OCI-LY1 (cell line): Measurements from ENCODE around the gene SYNPO2.

Experiments
- H2AFZ ChIP-seq: fragments of 200-600 bp; sonication (generic), shearing (Covaris generic); 2 replicates; pipeline ENCODE4 v1.6.0; 2014; ENCODE audit warnings: antibody characterized with exemption, mild to moderate bottlenecking, low read length
- H3F3A ChIP-seq: fragments of 200-600 bp; sonication (generic), shearing (Covaris generic); 2 replicates; pipeline ENCODE4 v1.6.0; 2014; ENCODE audit warnings: mild to moderate bottlenecking, antibody characterized with exemption, low read length, moderate library complexity; ENCODE audit not compliant: insufficient read depth
- H3K27ac ChIP-seq: fragments of 200-600 bp; sonication (generic); 2 replicates; pipeline ENCODE4 v1.5.1; 2014; ENCODE audit warnings: low read length, mixed run types, mild to moderate bottlenecking, low read depth; ENCODE audit not compliant: poor library complexity, severe bottlenecking
- H3K27me3 ChIP-seq: fragments of 200-600 bp; sonication (generic); 2 replicates; pipeline ENCODE4 v1.6.0; 2014; ENCODE audit warnings: antibody characterized with exemption, mild to moderate bottlenecking, low read length, moderate library complexity; ENCODE audit not compliant: insufficient read depth
- H3K36me3 ChIP-seq: fragments of 200-600 bp; sonication (generic); 2 replicates; pipeline ENCODE4 v1.6.1; 2014; ENCODE audit warnings: mild to moderate bottlenecking, antibody characterized with exemption, low read length, moderate library complexity, mixed read lengths; ENCODE audit not compliant: insufficient read depth
- H3K4me1 ChIP-seq: fragments of 200-600 bp; sonication (generic); 2 replicates; pipeline ENCODE4 v1.5.1; 2014; ENCODE audit warnings: mild to moderate bottlenecking, low read length, moderate library complexity; ENCODE audit not compliant: insufficient read depth, severe bottlenecking
- H3K4me2 ChIP-seq: fragments of 200-600 bp; sonication (generic), shearing (Covaris generic); 2 replicates; pipeline ENCODE4 v1.6.1; 2014; ENCODE audit warnings: low read length
- H3K4me3 ChIP-seq: fragments of 200-600 bp; sonication (generic); 2 replicates; pipeline ENCODE4 v1.5.1; 2014; ENCODE audit warnings: low read length, low read depth, mild to moderate bottlenecking, mixed read lengths; ENCODE audit not compliant: poor library complexity, severe bottlenecking
- H3K79me2 ChIP-seq: fragments of 200-600 bp; shearing (Covaris generic); 2 replicates; pipeline ENCODE4 v1.6.1; 2016; ENCODE audit warnings: mixed run types, low read length, mixed read lengths; ENCODE audit not compliant: insufficient read depth
- H3K9ac ChIP-seq: fragments of 200-600 bp; sonication (generic), shearing (Covaris generic); 2 replicates; pipeline ENCODE4 v1.6.1; 2014; ENCODE audit warnings: mild to moderate bottlenecking, low read length, mixed read lengths
- H3K9me2 ChIP-seq: fragments of 200-600 bp; sonication (generic), shearing (Covaris generic); 2 replicates; pipeline ENCODE4 v1.6.1; 2014; ENCODE audit warnings: low read depth, mild to moderate bottlenecking, low read length, mixed read lengths
- H3K9me3 ChIP-seq: fragments of 200-600 bp; shearing (Covaris generic); 2 replicates; pipeline ENCODE4 v1.6.1; 2014; ENCODE audit warnings: low read length, mixed read lengths
- H4K20me1 ChIP-seq: fragments of 200-600 bp; sonication (generic), shearing (Covaris generic); 2 replicates; pipeline ENCODE4 v1.6.0; 2016; ENCODE audit warnings: mild to moderate bottlenecking, low read length; ENCODE audit not compliant: insufficient read depth
- CTCF ChIP-seq: fragments of 200-600 bp; sonication (generic), shearing (Covaris generic); IDR thresholded peaks from 2 replicates; pipeline ENCODE4 v1.5.1; 2017; ENCODE audit warnings: mild to moderate bottlenecking, antibody characterized with exemption, low read length, moderate library complexity, mixed read lengths
- EZH2 ChIP-seq: fragments of 200-600 bp; sonication (generic), shearing (Covaris generic); IDR thresholded peaks from 2 replicates; pipeline ENCODE4 v1.8.0; 2017; ENCODE audit warnings: borderline replicate concordance, mixed run types, mild to moderate bottlenecking, antibody characterized with exemption, low read length, moderate library complexity, mixed read lengths

Gene SYNPO2

GRCh38 chr4:119038116-119038841, 149.6 kb downstream of the SYNPO2 start:
- Histone ChIP-seq H2AFZ (no peak overlapping the region), H3K9me3 (no peaks in the 10 kb centered on the region), H3F3A (no peaks in the 10 kb centered on the region), H4K20me1 (no peaks in the 10 kb centered on the region), H3K36me3 (no peaks in the 10 kb centered on the region), H3K27ac (no peak overlapping the region), H3K9me2 (no peaks in the 10 kb centered on the region), H3K4me1 (peaks cover 20% of the 10 kb centered on the region), H3K9ac (no peak overlapping the region), H3K4me3 (no peak overlapping the region), H3K27me3 (no peaks in the 10 kb centered on the region), H3K4me2 (no peak overlapping the region), H3K79me2 (no peaks in the 10 kb centered on the region)
- TF ChIP-seq EZH2 (no peak), CTCF (no peak)

GRCh38 chr4:119039160-119039559, 150.5 kb downstream of the SYNPO2 start:
- Histone ChIP-seq H3K9me2 (no peaks in the 10 kb centered on the region), H3K79me2 (no peaks in the 10 kb centered on the region), H3K4me1 (peaks cover 29% of the 10 kb centered on the region), H3K36me3 (no peaks in the 10 kb centered on the region), H3K27ac (no peak overlapping the region), H3K9me3 (no peaks in the 10 kb centered on the region), H2AFZ (no peak overlapping the region), H3K4me3 (no peak overlapping the region), H3K4me2 (no peak overlapping the region), H3K9ac (no peak overlapping the region), H4K20me1 (no peaks in the 10 kb centered on the region), H3F3A (no peaks in the 10 kb centered on the region), H3K27me3 (no peaks in the 10 kb centered on the region)
- TF ChIP-seq CTCF (no peak), EZH2 (no peak)

GRCh38 chr4:119039779-119040178, 151.1 kb downstream of the SYNPO2 start:
- no peak overlapping the region for H3K9ac ChIP-seq
- no peaks in the 10 kb centered on the region for H4K20me1 ChIP-seq
- H3K4me3 ChIP-seq, result no peak overlapping the region
- H2AFZ ChIP-seq, result no peak overlapping the region
- no peaks in the 10 kb centered on the region for H3K36me3 ChIP-seq
- no peaks in the 10 kb centered on the region for H3F3A ChIP-seq
- TF ChIP-seq EZH2 (no peak), CTCF (peak; percentile 26)
- H3K27ac ChIP-seq, result no peak overlapping the region
- H3K79me2 ChIP-seq, result no peaks in the 10 kb centered on the region
- H3K9me2 ChIP-seq, result no peaks in the 10 kb centered on the region
- no peaks in the 10 kb centered on the region for H3K9me3 ChIP-seq
- H3K4me1 ChIP-seq, result peaks cover 33% of the 10 kb centered on the region
- no peaks in the 10 kb centered on the region for H3K27me3 ChIP-seq
- no peak overlapping the region for H3K4me2 ChIP-seq
